Loucy (cell line): ENCODE measurements around the gene GOLGA6C.

ENCODE experiments used
- EZH2phosphoT487 ChIP-seq: fragments of 200-600 bp; IDR thresholded peaks from 2 replicates; pipeline ENCODE4 v1.6.1; 2018; ENCODE audit warnings: antibody characterized with exemption, mild to moderate bottlenecking, moderate library complexity, borderline replicate concordance
- TF ChIP-seq, protein P1 (sequence below): fragments of 200-600 bp; sonication (generic); conservative IDR thresholded peaks from 2 replicates; pipeline ENCODE4 v1.5.1; 2014; ENCODE audit warnings: mild to moderate bottlenecking, antibody characterized with exemption, low read length

DNA sequence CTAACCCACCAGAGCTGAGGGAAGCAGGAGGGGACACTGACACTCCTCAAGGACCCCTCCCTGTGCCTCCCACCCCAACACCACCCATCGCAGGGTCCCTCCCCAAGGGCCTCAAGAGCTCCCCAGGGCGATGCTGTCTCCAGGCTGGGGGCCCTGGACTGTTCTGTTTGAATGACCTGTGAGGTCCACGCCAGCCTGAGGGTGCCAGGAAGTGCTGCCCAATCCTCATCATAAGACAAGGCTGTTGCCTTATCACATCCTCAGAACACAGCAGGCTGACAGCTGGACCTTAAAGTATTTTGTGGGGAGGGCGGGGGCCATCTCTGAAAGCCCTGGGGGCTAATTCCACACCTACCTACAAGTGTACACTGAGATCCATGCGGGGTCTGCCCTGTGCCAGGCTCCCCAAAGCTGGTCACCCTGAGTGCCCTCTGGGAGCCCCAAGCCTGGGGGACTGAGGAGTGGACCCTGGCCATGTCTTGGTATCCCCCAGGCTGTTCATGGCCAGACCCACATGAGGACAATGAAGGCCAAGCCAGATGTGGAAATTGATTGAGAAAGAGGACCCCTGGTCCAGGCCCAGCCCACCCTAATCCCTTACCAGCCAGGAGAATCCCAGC is 23.8 kb upstream of the GOLGA6C start:
- TF ChIP-seq, protein P1, sequence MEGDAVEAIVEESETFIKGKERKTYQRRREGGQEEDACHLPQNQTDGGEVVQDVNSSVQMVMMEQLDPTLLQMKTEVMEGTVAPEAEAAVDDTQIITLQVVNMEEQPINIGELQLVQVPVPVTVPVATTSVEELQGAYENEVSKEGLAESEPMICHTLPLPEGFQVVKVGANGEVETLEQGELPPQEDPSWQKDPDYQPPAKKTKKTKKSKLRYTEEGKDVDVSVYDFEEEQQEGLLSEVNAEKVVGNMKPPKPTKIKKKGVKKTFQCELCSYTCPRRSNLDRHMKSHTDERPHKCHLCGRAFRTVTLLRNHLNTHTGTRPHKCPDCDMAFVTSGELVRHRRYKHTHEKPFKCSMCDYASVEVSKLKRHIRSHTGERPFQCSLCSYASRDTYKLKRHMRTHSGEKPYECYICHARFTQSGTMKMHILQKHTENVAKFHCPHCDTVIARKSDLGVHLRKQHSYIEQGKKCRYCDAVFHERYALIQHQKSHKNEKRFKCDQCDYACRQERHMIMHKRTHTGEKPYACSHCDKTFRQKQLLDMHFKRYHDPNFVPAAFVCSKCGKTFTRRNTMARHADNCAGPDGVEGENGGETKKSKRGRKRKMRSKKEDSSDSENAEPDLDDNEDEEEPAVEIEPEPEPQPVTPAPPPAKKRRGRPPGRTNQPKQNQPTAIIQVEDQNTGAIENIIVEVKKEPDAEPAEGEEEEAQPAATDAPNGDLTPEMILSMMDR: no peak
- no peak for TF ChIP-seq EZH2phosphoT487
